ENCODE measurements around the gene PADI6.
"Not testable (repeated sequence)": the region's sequence is repeated elsewhere in the genome, so short reads cannot be mapped to it uniquely, and the experiment has no call there.

PADI6 gene

GRCh38 chr1:17371896-17372295 is at the start of gene PADI6:
Gene PADI6 (plus strand): TSS chr1:17372196. CDS start chr1:17372246, 50 bp downstream.
- no peak for DNase-seq

- DNase-seq: no peak
Measured at GRCh38 chr1:17328855-17329254, 43.1 kb upstream of the PADI6 start.

- no peak for DNase-seq
Measured at GRCh38 chr1:17329610-17330009, 42.4 kb upstream of the PADI6 start.

- DNase-seq: no peak
Measured at GRCh38 chr1:17330856-17331255, 41.1 kb upstream of the PADI6 start.

GRCh38 chr1:17333081-17333480 is 38.9 kb upstream of the PADI6 start:
- DNase-seq: no peak

GRCh38 chr1:17335821-17336710 is 35.9 kb upstream of the PADI6 start:
- DNase-seq: peak; percentile 57

- DNase-seq: no peak
Measured at GRCh38 chr1:17338706-17339493, 33.1 kb upstream of the PADI6 start.

- no peak for DNase-seq
Measured at GRCh38 chr1:17339521-17339920, 32.5 kb upstream of the PADI6 start.

- peak; percentile 3 for DNase-seq
Measured at GRCh38 chr1:17340358-17340757, 31.6 kb upstream of the PADI6 start.

- no peak for DNase-seq
Measured at GRCh38 chr1:17342014-17342441, 30.0 kb upstream of the PADI6 start.

GRCh38 chr1:17345506-17345905 is 26.5 kb upstream of the PADI6 start:
- not testable (repeated sequence) for DNase-seq

- DNase-seq: no peak
Measured at GRCh38 chr1:17346046-17346789, 25.8 kb upstream of the PADI6 start.

- DNase-seq: peak; percentile 12
Measured at GRCh38 chr1:17347769-17348592, 24.0 kb upstream of the PADI6 start.

GRCh38 chr1:17348593-17349234 is 23.3 kb upstream of the PADI6 start:
- DNase-seq: no peak

- DNase-seq: no peak
Measured at GRCh38 chr1:17350083-17350482, 21.9 kb upstream of the PADI6 start.

GRCh38 chr1:17350928-17351446 is 21.0 kb upstream of the PADI6 start:
- DNase-seq: no peak

- DNase-seq: no peak
Measured at GRCh38 chr1:17351598-17352324, 20.2 kb upstream of the PADI6 start.

GRCh38 chr1:17352419-17352909 is 19.5 kb upstream of the PADI6 start:
- DNase-seq: no peak

- no peak for DNase-seq
Measured at GRCh38 chr1:17355898-17356297, 16.1 kb upstream of the PADI6 start.

- no peak for DNase-seq
Measured at GRCh38 chr1:17356387-17357026, 15.5 kb upstream of the PADI6 start.
